CD8-positive, alpha-beta memory T cell (primary cell): ENCODE results near the gene MAP1B. TPM values are rescaled to one million over a fixed set of nuclear protein-coding genes. Genes with fewer than 3 reads are reported as not detected.

Experiments
- CTCF ChIA-PET: fragments of 350-600 bp; sonication (Branson Sonifier 250); formaldehyde crosslinking; loops from one replicate; lab custom pipeline; 2021; ENCODE audit warnings: antibody characterized with exemption; lab: Charles Lee
- POLR2A ChIA-PET: fragments of 350-600 bp; sonication (Branson Sonifier 250); formaldehyde crosslinking; loops from one replicate; lab custom pipeline; 2021; ENCODE audit warnings: antibody characterized with exemption; lab: Charles Lee
- DNase-seq, 5 donors: peaks; one replicate each; pipeline versions ENCODE4 v3.0.0 to v3.0.0-alpha.2; 2020 to 2022; ENCODE audit warnings: mixed read lengths in 1 of 5
- H3K27ac ChIP-seq: one replicate; pipeline ENCODE4 v1.7.0; 2013; ENCODE audit warnings: low read depth, mild to moderate bottlenecking, low read length, moderate library complexity
- H3K27me3 ChIP-seq: 2 replicates; pipeline ENCODE4 v1.7.0; 2013; ENCODE audit warnings: low read length, mild to moderate bottlenecking; ENCODE audit not compliant: insufficient read depth, poor library complexity, severe bottlenecking
- H3K36me3 ChIP-seq: 2 replicates; pipeline ENCODE4 v1.7.0; 2013; ENCODE audit warnings: mild to moderate bottlenecking, low read length, moderate library complexity; ENCODE audit not compliant: insufficient read depth
- H3K4me1 ChIP-seq: 2 replicates; pipeline ENCODE4 v1.7.0; 2013; ENCODE audit warnings: mild to moderate bottlenecking, low read length, moderate library complexity; ENCODE audit not compliant: insufficient read depth
- H3K4me3 ChIP-seq: 2 replicates; pipeline ENCODE4 v1.7.0; 2013; ENCODE audit warnings: mild to moderate bottlenecking, low read length
- H3K9me3 ChIP-seq: 2 replicates; pipeline ENCODE4 v1.7.0; 2013; ENCODE audit warnings: mild to moderate bottlenecking, low read length
- H3K27ac Mint-ChIP-seq, 8 donors: one replicate each; pipeline ENCODE4 v1.8.0; 2020 to 2021; ENCODE audit warnings: mixed read lengths in 8 of 8, mild to moderate bottlenecking in 6 of 8, inconsistent platforms in 3 of 8, moderate library complexity in 3 of 8
- H3K27me3 Mint-ChIP-seq, 2 donors: one replicate each; pipeline ENCODE4 v1.8.0; 2020 to 2021; ENCODE audit warnings: mixed read lengths in 2 of 2, mild to moderate bottlenecking in 1 of 2, moderate library complexity in 1 of 2
- H3K36me3 Mint-ChIP-seq, 3 donors: one replicate each; pipeline ENCODE4 v1.8.0; 2020 to 2021; ENCODE audit warnings: mixed read lengths in 3 of 3, inconsistent platforms in 1 of 3, mild to moderate bottlenecking in 1 of 3
- H3K4me1 Mint-ChIP-seq, 3 donors: one replicate each; pipeline ENCODE4 v1.8.0; 2020 to 2021; ENCODE audit warnings: mixed read lengths in 3 of 3, inconsistent platforms in 1 of 3, mild to moderate bottlenecking in 1 of 3
- H3K4me3 Mint-ChIP-seq, 7 donors: one replicate each; pipeline ENCODE4 v1.8.0; 2020 to 2021; ENCODE audit warnings: mixed read lengths in 7 of 7, mild to moderate bottlenecking in 6 of 7, moderate library complexity in 4 of 7, inconsistent platforms in 2 of 7
- H3K9me3 Mint-ChIP-seq, 5 donors: one replicate each; pipeline ENCODE4 v1.8.0; 2020 to 2022; ENCODE audit warnings: mixed read lengths in 5 of 5, mild to moderate bottlenecking in 3 of 5, moderate library complexity in 2 of 5, inconsistent platforms in 1 of 5
- polyA plus RNA-seq: library from polyadenylated mRNA; unstranded; fragments of 300-500 nt; fragmentation: Illumina TruSeq; gene quantifications from one replicate; pipeline ENCODE4 v1.2.3, GENCODE V29; 2021
- total RNA-seq, 2 experiments: library from RNA; stranded (reverse); gene quantifications; one replicate each; pipeline ENCODE4 v1.2.3, GENCODE V29; 2021

Gene MAP1B
- total and polyA plus RNA-seq, 3 experiments from 2014 or later: 0.13 to 0.18 (median 0.16) TPM

DNA sequence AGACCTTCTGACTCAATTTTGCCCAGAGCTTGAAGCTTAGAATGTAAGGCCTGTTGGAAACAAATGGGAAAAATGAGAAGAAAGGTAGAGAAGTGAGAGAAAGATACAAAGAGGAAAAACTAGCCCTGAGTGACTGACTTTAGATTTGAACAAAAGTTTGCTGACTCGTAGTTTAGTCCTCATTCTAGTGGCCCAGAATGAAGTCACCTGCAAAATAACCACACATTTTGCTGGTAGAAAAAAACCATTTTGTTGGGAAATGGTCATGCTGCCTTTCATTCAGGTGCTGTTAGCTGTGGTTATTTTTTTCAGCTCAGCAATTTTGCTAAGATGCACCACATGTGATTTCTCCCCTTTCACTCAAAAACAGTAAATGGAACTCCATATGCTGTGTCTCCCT, 113.8 kb downstream of the MAP1B start:
- POLR2A ChIA-PET: no interaction called here
- H3K36me3 ChIP-seq: peaks cover 53% of the 10 kb centered on the region
- no peak for DNase-seq
- Mint-ChIP-seq H3K4me1 (no peaks in the 10 kb centered on the region), H3K9me3 (no peaks in the 10 kb centered on the region), H3K27me3 (peaks cover 0 to 2% of the 10 kb centered on the region in 2 donors), H3K27ac (no peak overlapping the region), H3K36me3 (peaks cover 44 to 92% (median 51%) of the 10 kb centered on the region in 3 donors), H3K4me3 (no peak overlapping the region)
- no peaks in the 10 kb centered on the region for H3K9me3 ChIP-seq
- H3K27ac ChIP-seq: no peak overlapping the region
- H3K4me1 ChIP-seq: no peaks in the 10 kb centered on the region
- H3K4me3 ChIP-seq: no peak overlapping the region
- no peaks in the 10 kb centered on the region for H3K27me3 ChIP-seq
- CTCF ChIA-PET: no interaction called here

DNA sequence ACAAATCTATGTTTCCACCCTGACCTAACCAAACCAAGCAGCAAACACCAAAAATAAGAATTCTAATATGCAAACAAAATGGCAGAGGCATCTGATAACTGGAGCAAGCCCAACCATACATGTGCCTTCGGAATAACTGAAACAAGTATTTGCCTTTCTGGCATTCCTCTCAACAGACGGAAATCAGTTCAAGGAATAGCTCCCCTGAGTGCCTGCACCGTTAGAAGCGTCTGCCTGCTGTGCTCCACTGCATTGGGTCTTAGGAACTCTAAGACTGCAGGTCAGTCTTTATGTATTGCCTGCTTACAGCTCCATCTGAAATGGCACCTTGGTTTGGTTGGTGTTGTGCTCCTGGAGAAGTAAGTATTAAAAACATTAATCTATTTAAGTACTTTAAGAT, 114.3 kb downstream of the MAP1B start:
- ChIA-PET POLR2A (no interaction called here), CTCF (no interaction called here)
- Histone ChIP-seq H3K27me3 (no peaks in the 10 kb centered on the region), H3K4me3 (no peak overlapping the region), H3K36me3 (peaks cover 53% of the 10 kb centered on the region), H3K27ac (no peak overlapping the region), H3K9me3 (no peaks in the 10 kb centered on the region), H3K4me1 (no peaks in the 10 kb centered on the region)
- no peaks in the 10 kb centered on the region for H3K9me3 Mint-ChIP-seq
- no peak for DNase-seq
- peaks cover 0 to 2% of the 10 kb centered on the region in 2 donors for H3K27me3 Mint-ChIP-seq
- peaks cover 49 to 95% (median 52%) of the 10 kb centered on the region in 3 donors for H3K36me3 Mint-ChIP-seq
- H3K27ac Mint-ChIP-seq: no peak overlapping the region
- H3K4me1 Mint-ChIP-seq: no peaks in the 10 kb centered on the region
- H3K4me3 Mint-ChIP-seq: no peak overlapping the region

DNA sequence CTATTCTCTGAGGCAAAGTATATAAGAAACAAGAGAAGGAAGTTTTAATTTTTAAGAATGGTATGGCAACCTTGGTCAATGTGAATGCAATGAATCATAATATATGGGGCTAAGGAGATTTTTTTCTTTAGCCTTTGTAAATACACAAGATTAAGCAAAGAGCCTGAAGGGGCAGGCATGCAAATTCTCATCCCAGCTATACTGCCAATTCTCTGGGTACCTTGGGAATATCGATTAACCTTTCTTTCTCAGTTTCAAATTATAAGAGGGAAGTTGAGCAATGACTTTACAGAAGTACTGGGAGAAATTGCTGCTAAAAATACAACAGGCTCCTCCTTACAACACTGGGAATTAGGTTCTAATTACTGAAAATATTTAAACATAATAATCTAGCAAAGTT, 115.2 kb downstream of the MAP1B start:
- Mint-ChIP-seq H3K27me3 (peaks cover 0 to 2% of the 10 kb centered on the region in 2 donors), H3K27ac (no peak overlapping the region), H3K4me3 (no peak overlapping the region), H3K36me3 (peaks cover 56 to 96% (median 57%) of the 10 kb centered on the region in 3 donors), H3K9me3 (no peaks in the 10 kb centered on the region), H3K4me1 (no peaks in the 10 kb centered on the region)
- no peaks in the 10 kb centered on the region for H3K27me3 ChIP-seq
- H3K36me3 ChIP-seq: peaks cover 53% of the 10 kb centered on the region
- POLR2A ChIA-PET: no interaction called here
- H3K4me3 ChIP-seq: no peak overlapping the region
- no peaks in the 10 kb centered on the region for H3K4me1 ChIP-seq
- no peaks in the 10 kb centered on the region for H3K9me3 ChIP-seq
- CTCF ChIA-PET: no interaction called here
- DNase-seq: no peak
- H3K27ac ChIP-seq: no peak overlapping the region

DNA sequence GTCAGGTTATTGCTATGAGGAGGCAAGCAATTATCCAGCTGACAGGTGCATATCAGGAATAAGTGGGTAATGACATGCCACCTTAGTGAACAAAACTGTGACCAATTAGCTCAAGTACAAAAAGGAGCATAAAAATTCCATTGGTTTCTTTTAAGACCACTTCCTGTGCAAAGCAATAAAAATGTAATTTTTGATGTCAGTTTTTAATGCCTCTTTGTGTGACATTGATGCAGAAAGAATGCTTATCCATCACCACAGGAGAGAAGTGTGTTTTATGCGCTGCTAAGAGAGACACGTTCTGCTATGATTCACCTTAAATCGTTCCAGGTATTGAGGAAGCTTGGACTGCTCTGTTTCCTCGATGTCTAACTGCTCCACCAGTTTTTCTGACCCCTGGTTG, 116.1 kb downstream of the MAP1B start:
- Mint-ChIP-seq H3K4me1 (no peaks in the 10 kb centered on the region), H3K27me3 (peaks cover 0 to 2% of the 10 kb centered on the region in 2 donors), H3K27ac (no peak overlapping the region), H3K36me3 (peaks cover 54 to 94% (median 56%) of the 10 kb centered on the region in 3 donors), H3K9me3 (no peaks in the 10 kb centered on the region), H3K4me3 (no peak overlapping the region)
- ChIA-PET POLR2A (no interaction called here), CTCF (interaction anchor here (1.9 kb wide), 1 partner anchor 11 kb away, joined by 5 read pairs; no protein-coding TSS in a partner anchor)
- DNase-seq: no peak
- Histone ChIP-seq H3K27ac (no peak overlapping the region), H3K36me3 (peaks cover 52% of the 10 kb centered on the region), H3K4me1 (no peaks in the 10 kb centered on the region), H3K9me3 (no peaks in the 10 kb centered on the region), H3K4me3 (no peak overlapping the region), H3K27me3 (no peaks in the 10 kb centered on the region)

DNA sequence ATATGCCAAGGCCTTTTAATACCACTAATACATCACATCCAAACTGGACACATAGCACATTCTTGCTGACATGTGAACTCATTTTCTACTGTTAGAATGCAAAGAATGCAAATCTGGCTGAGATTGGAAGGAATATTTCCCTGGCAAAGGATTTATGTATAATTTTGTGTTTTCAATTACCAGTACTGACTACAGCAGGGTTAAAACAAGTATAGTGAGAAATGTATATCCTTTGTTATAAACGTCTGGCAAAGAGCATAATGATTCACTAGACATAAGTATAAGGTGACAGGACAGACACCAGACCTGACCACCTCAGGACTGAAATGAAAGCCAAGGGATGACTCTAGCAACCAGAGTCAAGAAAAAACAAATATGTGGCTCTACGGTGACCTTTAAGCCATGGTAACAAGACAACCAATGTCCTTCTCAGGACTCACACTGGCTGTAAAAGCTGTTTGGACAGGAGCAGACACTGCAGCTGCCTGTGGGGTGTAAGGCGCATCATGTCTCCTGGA, 117.7 kb downstream of the MAP1B start:
- H3K4me1 ChIP-seq: no peaks in the 10 kb centered on the region
- peaks cover 0 to 2% of the 10 kb centered on the region in 2 donors for H3K27me3 Mint-ChIP-seq
- no peak overlapping the region for H3K27ac ChIP-seq
- no peaks in the 10 kb centered on the region for H3K9me3 ChIP-seq
- ChIA-PET CTCF (no interaction called here), POLR2A (no interaction called here)
- peaks cover 39% of the 10 kb centered on the region for H3K36me3 ChIP-seq
- H3K4me1 Mint-ChIP-seq: no peaks in the 10 kb centered on the region
- DNase-seq: no peak
- no peaks in the 10 kb centered on the region for H3K9me3 Mint-ChIP-seq
- peaks cover 42 to 88% (median 50%) of the 10 kb centered on the region in 3 donors for H3K36me3 Mint-ChIP-seq
- no peaks in the 10 kb centered on the region for H3K27me3 ChIP-seq
- no peak overlapping the region for H3K4me3 Mint-ChIP-seq
- no peak overlapping the region for H3K4me3 ChIP-seq
- no peak overlapping the region for H3K27ac Mint-ChIP-seq

DNA sequence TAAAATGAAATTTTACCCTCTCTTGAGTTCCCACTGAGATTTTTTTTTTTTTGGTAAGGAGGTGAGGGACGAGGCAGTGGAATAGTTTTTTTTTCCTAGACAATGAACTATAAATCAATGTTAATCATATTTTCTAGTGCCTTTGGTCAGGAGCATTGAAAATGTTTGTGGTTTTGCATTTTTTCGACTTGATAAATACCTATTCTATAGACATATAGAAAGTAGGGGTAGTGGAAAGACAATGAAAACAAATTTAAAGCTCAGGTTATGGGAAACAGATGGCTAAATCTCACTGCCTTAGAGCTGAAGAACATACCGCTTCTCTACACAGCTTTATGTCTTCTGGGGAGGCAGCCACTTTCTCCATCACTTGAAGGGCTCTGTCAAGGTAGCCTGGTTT, 118.5 kb downstream of the MAP1B start:
- peaks cover 34% of the 10 kb centered on the region for H3K36me3 ChIP-seq
- CTCF ChIA-PET: no interaction called here
- Mint-ChIP-seq H3K27ac (no peak overlapping the region), H3K36me3 (peaks cover 42 to 86% (median 53%) of the 10 kb centered on the region in 3 donors), H3K27me3 (peaks cover 0 to 2% of the 10 kb centered on the region in 2 donors), H3K9me3 (no peaks in the 10 kb centered on the region), H3K4me3 (no peak overlapping the region), H3K4me1 (peaks cover 0 to 6% (median 0%) of the 10 kb centered on the region in 3 donors)
- DNase-seq: no peak
- H3K27ac ChIP-seq: no peak overlapping the region
- POLR2A ChIA-PET: no interaction called here
- H3K27me3 ChIP-seq: no peaks in the 10 kb centered on the region
- H3K4me1 ChIP-seq: no peaks in the 10 kb centered on the region
- H3K4me3 ChIP-seq: no peak overlapping the region
- H3K9me3 ChIP-seq: no peaks in the 10 kb centered on the region

DNA sequence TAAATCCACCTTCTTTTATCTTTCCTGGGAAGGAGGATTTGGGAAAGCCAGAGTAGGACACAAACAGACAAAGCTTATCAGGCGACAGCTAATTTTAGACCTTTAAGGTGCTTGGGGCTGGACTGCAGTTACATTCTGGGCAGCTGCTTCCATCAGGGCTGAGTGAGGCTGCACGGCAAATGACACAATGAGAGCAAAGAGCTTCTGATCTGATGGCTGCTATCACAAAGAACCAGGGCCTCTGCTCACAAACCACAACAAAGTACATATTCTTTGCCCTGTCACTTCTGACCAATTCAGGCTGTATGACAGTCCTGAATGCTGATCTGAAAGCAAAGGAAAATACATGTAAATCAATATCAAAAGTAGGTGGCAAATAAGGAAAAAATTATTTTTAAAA, 119.7 kb downstream of the MAP1B start:
- H3K4me3 Mint-ChIP-seq: no peak overlapping the region
- CTCF ChIA-PET: no interaction called here
- peaks cover 0 to 4% of the 10 kb centered on the region in 2 donors for H3K27me3 Mint-ChIP-seq
- POLR2A ChIA-PET: no interaction called here
- no peaks in the 10 kb centered on the region for H3K27me3 ChIP-seq
- no peaks in the 10 kb centered on the region for H3K9me3 ChIP-seq
- peaks cover 31 to 78% (median 48%) of the 10 kb centered on the region in 3 donors for H3K36me3 Mint-ChIP-seq
- no peaks in the 10 kb centered on the region for H3K9me3 Mint-ChIP-seq
- H3K4me3 ChIP-seq: no peak overlapping the region
- no peak overlapping the region for H3K27ac ChIP-seq
- no peak for DNase-seq
- H3K36me3 ChIP-seq: peaks cover 25% of the 10 kb centered on the region
- H3K27ac Mint-ChIP-seq: no peak overlapping the region
- H3K4me1 ChIP-seq: peaks cover 5% of the 10 kb centered on the region
- H3K4me1 Mint-ChIP-seq: peaks cover 1 to 17% (median 7%) of the 10 kb centered on the region in 3 donors

DNA sequence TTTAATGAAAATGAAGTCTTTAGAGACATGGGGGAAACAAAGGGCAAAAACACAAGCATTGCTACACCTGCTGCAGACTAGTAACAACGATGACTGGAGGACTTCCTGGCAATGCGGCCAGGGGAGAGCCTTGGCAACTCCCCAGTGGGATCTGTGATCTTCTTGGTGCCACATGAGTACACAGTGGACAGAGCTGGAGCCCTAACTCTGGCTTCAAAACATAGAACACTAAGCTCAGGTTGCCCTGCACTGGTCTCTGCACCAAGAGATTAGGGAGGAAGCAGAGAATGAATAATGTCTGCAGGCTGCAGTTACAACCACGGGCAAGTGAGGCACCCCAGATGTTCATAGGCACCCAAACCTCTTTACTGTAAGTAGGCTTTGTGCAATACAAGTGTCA, 121.7 kb downstream of the MAP1B start:
- CTCF ChIA-PET: interaction anchor here (1.2 kb wide), 1 partner anchor 40 kb away, joined by 3 read pairs; no protein-coding TSS in a partner anchor
- Histone ChIP-seq H3K4me3 (no peak overlapping the region), H3K27me3 (no peaks in the 10 kb centered on the region), H3K9me3 (no peaks in the 10 kb centered on the region), H3K4me1 (peaks cover 22% of the 10 kb centered on the region), H3K27ac (no peak overlapping the region), H3K36me3 (peaks cover 15% of the 10 kb centered on the region)
- no peak overlapping the region for H3K4me3 Mint-ChIP-seq
- peaks cover 17 to 37% (median 25%) of the 10 kb centered on the region in 3 donors for H3K4me1 Mint-ChIP-seq
- no peak for DNase-seq
- H3K27ac Mint-ChIP-seq: no peak overlapping the region
- H3K27me3 Mint-ChIP-seq: peaks cover 0 to 2% of the 10 kb centered on the region in 2 donors
- H3K36me3 Mint-ChIP-seq: peaks cover 28 to 58% (median 37%) of the 10 kb centered on the region in 3 donors
- H3K9me3 Mint-ChIP-seq: no peaks in the 10 kb centered on the region
- POLR2A ChIA-PET: no interaction called here
